Fibroblast of upper back skin (primary cell): Measurements from ENCODE around the gene PHACTR1.

ENCODE experiments used
- DNase-seq: peaks from one replicate; pipeline ENCODE4 v3.0.0-alpha.2; 2013

Gene PHACTR1

DNA sequence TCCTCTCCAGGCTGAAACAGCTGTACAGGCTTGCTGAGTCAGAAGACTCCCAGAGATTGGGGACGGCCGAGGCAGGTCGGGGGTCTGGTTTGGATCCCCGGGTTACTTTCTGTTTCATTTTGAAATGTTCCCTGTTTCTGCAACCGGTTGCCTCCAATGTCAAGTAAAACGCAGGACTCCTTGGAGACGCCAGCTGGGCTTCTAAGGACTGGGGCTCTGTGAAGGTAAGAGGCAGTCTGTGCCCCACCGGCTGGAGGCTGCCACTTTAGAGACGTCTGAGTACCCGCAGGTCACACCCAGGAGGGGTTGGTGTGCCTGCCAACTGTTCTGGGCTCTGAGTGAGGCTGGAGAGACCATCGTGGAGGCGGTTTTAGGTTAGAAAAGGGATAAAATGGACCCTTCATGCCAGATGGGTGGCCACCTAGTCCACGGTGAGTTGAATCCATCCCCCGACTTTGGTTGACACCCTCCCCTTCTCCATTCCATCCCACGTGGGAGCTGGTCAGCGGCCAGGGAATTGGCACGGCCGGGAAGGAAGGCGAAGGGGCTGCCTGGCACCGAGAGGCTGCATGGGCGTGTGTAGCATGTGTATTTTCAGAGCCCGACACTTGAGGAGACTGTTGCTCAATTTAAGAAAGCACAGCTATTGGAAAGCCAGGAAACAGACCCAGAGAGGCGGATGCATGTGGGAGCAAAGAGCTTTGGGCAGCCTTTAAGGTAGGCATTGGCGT is 240.9 kb downstream of the PHACTR1 start:
- DNase-seq: peak; percentile 71

DNA sequence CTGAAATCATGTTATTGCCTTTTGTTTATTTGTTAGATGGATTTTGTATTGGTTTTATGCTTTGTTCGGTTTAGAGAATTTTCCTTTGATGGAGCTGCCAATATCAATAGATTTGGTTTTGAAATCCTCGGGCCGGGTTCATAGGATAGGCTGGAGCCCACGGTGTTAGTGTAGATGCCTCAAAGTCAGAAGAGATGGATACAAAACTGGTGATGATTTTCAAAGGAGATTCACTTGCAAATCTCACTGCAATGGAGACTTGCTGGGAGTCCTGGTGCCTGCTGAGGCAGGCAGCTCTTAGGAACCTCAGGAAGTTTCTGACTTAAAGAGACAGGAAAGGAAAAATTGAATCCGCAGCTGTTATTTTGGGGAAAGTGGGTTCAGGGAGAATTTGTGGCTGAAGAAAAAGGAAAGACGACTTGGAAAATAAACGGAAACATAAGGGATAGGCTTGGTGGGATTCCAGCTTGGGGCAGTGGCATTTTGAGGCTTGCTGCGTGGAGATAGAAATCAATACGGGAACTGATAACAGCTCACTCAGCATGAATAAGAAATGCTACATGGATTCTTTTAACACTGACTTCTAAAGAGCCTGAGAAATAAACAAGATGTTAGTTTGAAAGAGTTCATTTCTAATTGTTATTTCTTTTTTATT is 241.6 kb downstream of the PHACTR1 start:
- no peak for DNase-seq

DNA sequence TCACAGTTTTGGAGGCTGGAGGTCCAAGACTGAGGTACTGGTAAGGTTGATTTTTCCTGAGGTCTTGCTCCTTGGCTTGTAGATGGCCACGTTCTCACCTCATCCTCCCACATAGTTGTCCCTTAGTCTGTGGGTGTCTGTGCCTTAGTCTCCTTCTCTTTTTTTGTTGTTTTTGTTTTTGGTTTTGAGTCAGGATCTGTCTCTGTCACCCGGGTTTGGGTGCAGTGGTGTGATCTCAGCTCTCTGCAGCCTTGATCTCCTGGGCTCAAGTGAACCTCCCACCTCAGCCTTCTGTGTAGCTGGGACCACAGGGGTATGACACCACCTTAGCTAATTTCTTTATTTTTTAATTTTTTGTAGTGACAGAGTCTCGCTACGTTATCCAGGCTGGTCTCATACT is 245.2 kb downstream of the PHACTR1 start:
- no peak for DNase-seq

DNA sequence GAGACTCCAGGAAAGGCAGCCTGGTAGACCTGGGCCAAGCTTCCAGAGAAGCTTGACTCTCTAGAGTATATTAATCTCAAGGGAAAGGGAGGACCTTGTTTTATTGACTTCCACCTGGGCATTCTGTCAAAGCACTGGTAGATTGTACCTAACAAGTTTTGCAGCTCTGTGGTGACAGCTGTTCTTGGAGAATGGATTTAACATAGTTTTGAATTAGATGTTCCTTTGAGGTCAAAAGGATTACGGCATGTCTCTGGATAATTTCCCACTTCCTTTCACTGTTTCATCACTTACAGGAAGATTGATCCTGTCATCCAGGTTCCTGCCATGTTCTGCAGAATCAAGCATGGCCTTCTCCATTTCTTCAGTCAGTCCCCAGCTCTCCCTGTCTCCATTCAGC is 246.0 kb downstream of the PHACTR1 start:
- DNase-seq: peak; percentile 45

DNA sequence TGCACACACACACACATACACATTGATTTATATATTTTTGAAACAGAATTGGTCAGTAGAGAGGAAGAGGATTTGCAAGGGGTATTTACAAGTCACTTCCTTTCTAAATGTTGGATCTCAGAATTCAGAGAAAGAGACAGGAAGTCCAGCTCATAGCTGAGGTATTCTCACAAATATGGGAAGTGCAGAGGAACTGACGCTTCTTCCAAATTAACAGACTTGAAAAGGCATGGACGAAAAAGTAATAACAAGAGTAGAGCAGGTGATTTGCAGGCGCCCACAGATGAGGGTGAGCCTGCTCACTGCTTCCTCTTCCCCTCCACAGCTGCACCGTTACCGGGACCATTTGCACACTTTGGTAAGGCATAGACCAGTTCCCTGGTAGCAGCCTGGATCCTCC is 246.4 kb downstream of the PHACTR1 start:
- no peak for DNase-seq

DNA sequence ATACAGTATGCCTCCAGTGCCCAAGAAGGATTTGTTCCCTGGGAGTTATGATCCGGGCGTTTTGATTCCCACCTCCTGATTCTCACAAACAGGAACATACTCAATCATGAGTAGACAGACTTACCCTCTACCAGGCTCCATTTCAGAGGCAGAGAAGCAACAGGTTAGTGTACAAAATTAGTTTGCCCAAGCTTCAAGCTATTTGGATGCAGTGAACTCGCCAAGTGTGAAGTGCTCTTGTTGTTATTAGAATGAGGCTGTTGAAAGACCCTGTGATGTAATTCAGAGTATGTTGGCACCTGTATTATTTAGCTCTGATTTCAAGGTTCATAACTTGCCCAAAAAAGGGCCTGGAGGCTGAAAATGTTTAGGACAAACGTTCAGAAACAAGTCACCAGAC is 247.0 kb downstream of the PHACTR1 start:
- no peak for DNase-seq

DNA sequence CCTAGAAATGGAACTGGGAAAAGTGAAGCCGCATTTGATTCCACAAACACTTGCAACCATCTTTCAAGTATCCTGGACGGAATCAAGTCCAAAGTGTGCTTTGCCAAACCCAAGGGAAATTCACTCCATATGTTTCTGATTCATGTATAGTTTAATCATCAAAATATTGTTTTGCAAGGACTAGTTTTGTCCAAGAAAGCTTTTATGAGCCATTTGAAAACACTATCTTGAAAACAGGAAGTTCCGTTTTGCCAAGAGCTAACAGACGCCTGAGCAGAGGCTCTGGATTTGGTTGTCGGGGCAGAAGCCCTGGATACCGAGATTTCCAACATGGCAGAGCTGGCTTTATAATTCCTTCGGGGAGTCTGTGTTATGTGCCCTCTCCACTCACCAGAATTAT is 251.1 kb downstream of the PHACTR1 start:
- DNase-seq: peak; percentile 57

DNA sequence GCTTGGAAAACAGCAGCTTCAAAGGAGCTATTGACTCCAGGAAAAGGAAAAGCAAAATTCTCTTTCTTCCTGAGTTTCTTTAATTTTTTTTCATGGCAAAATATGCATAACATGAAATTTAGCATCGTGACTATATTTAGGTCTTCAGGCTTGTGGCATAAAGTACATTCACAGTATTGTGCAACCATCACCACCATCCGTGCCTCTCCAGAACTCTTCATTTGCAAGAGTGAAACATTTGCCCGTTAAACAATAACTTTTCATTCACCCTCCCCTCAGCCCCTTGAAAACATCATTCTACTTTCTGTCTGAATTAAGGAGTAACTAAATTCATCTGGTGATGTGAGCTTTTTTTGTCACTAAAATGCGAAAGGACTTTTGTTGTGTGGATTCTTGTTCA is 251.7 kb downstream of the PHACTR1 start:
- no peak for DNase-seq

DNA sequence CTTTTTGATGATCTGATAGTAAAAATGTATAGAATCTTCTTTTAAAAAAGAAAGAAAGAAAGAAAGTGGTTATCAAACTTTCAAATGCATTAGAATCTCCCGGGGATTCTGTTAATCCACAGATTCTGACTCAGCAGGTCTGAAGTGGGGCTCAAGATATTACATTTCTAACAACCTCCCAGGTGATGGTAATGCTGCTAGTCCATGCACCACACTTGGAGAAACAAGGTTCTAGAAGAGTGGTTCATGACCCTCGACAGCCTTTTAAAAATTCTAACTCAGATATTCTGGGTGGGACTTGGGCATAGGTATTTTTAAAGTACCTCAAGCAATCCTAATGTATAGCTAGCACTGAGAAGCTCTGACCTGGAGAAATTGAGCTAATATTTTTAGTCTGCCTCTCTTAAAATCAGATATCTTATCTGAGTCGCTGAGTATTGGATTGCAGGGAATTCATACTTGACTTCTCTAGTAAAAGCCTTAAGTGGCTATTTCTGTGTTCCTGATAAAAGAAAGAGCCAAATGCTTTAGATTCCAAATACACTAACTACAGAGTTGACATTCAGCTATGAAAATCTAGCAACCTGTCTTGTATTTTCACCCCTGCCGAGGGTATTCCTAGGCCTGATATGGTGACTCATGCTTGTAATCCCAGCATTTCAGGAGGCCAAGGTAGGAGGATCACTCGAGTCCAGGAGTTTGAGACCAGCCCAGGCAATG is 252.4 kb downstream of the PHACTR1 start:
- no peak for DNase-seq

DNA sequence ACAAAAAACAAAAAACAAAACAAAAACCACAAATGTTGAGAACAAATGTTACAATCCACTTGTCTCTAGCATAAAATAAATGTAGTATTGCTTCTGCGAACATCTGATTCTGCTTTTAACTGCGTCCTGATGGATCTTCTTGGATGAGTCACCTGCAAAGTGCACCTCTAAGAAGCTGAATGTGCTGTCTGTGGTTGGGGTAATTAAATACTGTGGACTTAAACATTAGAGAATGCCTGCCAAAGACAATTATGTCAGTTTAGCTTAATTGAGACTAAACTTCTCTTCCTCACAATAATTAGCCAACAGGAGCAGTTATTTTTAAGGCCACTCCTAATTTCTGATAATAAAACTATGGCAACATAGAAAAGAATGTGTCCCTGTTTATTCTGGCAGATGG is 253.4 kb downstream of the PHACTR1 start:
- DNase-seq: no peak

DNA sequence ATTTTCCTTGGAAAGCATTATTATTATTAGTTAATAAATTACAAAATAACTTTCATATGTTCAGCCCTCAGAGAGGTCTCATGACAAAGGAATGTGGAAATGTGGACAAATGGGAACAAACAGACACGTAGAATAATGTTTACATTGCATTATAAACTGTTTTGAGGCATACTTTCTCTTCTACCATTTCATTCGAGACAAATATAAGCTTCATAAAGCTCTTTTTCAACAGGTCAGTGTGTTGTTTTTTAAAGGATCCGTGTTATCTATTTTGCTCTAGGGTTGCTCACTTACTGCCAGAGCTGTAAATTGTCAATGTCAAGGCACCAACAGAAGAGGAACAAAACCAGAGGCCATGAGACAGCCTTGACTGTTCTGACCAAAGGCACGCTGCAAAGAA is 256.8 kb downstream of the PHACTR1 start:
- no peak for DNase-seq

DNA sequence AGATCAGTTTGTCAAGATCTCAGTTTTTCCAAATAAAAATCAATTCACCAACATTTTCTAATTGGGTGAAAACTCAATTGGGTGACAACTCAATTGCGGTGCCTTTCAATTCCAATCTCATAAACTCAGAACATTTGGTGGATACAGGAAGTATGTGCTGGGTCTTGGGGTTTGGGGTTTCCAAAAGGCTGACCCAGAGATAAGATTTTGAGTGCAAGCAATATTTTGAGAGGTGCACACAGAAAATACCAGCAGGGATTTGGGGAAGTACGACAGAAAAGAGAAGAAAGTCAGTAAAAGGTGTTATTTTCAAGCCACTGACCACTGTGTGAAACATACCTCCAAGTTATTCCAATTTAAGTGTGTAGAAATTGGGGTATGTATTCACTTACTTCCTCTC is 258.0 kb downstream of the PHACTR1 start:
- no peak for DNase-seq

DNA sequence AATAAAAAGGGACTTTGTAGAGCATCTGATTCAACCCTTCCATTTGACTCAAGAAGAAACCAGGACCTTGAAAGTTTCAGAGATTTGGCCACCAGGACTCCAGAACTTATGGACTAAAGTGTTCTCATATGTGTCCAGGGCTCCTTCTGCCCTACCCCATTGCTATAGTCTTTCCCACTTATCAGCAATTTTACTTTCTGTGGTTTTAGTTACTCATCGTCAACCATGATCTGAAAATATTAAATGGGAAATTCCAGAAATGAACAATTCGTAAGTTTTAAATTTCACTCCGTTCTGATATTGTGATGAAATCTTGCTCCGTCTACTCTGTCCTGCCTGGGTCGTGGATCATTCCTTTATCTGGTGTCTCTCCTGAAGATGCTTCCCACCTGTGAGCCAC is 259.8 kb downstream of the PHACTR1 start:
- DNase-seq: no peak

DNA sequence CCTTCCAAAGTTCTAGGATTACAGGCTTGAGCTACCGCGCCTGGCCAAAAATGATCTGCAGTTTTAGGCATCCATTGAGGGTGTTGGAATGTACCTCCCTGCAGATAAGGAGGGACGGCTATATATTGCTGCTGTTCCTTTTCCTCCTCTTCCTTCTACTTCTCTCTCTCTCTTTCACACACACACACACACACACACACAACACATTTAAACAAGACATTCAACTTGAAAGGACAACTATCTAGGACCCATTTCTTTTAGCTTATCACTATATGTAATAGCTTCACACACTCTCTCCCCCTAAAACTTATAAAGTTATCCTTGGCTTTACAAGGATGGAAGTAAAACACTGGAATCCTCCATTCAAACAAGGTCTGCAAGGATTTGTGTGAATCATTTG is 260.6 kb downstream of the PHACTR1 start:
- no peak for DNase-seq

DNA sequence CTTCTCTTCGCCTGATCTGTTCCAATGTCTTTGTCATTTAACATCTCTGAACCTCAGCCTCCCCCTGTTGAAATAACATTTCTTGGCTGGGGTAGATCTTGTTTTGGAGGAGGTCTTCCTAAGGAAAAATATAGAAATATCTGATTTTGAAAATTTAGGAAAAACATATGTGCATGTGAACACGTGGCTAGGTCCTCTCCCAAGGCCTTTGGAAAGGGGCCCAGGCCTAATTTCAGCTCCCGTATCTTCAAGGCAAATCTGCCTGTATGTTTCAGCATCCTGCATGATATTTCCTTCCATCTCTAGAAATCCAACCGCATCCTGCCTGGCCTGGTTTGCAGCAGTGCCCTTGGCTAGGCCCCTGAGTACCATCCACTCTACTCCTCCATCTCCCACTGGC is 261.2 kb downstream of the PHACTR1 start:
- DNase-seq: no peak

DNA sequence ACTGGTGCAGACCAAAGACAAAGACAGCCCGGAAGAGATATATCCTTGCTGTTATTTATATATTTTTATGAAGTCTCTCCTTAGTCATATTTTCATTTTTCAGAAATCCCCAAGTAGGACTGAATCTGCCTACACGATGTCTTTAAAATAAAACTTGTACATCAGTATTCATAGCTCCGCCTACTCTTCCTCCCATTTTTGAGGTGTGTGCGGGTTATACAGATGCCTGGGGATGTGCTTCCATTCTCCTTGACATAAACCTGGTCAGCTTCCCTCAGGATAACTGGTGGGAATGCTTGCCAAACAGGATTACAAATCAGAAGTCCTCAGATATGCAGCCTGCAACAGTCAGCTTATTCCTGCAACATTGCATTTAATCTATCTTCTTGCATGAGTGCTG is 264.2 kb downstream of the PHACTR1 start:
- no peak for DNase-seq

DNA sequence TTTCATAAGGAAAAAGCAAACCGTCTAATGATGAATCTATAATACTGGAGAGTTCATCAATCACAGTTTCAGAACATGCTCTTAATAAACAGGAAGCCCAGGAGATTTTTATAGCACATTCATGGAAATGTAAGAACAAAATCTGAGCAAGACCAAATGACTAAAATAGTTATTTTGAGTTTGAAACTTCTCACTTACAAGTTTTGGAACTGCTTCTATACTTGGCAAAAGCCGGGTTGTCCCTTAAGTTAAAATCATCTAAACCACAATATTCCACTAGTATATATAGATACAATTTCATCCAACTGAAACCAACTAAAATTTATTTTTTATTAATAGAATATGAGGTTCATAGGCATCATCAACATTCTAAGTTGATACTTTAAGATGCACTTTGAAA is 268.2 kb downstream of the PHACTR1 start:
- no peak for DNase-seq

DNA sequence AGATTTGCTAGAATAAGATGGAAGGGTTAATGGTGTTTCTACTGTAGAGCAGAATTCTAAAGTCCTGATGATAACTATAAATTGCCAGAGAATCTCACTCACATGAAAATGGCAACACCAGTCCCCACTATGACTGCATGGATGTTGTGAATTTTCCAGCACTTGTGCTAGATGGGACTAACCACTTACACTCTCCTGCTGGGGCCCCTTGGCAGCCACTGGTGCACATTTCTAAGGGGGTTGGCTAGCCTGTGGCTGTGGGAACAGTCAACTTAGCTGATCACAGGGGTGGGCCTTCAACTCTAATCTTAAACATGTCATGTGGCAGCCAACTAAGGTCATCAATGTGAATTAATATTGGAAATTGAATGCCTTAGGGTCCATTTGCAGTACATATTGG is 271.2 kb downstream of the PHACTR1 start:
- DNase-seq: no peak

DNA sequence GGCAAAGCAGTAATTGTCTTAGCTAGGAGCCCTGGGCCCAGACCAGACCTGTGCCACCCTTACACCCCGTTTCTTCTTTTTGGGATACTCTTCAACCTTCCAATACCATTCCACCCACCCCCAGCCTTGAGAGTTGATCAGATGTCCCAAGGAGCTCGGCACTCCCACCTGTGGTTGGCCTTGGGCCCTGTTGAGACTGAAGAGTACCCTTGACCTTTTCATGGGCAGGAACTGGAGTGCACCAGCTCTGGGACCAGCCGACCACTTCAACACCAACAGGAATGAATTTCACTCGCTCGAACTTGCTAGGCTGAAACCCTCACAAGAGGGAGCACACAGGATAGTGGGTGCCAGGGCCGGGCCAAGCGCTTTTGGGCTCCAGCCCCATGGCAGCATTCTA is 273.6 kb downstream of the PHACTR1 start:
- DNase-seq: no peak

DNA sequence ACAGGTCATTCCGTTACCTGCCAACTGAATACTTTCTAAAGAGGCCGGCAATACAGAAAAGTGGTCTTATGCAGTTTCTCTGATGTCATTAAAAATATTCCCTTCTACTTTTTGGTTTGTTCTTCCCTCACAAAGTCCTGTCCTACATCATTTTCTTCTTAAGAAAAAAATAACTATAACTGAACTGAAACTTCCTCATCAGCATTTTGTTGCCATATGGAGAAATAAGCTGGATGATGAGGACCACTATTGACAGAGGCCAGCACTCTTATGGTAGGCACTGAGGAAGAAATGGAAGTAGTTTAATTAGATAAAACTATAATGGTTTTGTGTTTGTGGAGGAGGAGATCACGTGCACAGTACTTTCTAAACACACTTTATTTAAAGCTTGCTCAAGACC is 274.9 kb downstream of the PHACTR1 start:
- DNase-seq: no peak

DNA sequence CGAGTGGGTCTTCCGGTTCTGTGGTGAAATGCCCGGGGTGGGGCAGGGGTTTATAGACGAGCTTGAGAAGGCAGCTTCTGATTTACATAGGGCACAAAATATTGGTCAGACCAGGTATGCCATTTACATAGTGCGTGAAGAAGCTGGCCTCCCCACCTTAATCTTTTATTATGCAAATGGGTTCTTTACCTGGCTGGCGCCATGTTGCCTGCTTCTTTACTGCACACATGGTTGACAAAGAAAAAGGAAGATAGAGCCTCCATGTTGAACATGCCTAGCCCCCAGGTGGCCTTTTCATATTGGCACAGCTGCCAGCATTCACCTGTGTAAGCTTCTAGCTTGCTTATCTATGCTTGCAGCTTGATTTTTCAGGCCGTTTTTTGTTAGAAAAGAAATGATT is 276.2 kb downstream of the PHACTR1 start:
- no peak for DNase-seq

DNA sequence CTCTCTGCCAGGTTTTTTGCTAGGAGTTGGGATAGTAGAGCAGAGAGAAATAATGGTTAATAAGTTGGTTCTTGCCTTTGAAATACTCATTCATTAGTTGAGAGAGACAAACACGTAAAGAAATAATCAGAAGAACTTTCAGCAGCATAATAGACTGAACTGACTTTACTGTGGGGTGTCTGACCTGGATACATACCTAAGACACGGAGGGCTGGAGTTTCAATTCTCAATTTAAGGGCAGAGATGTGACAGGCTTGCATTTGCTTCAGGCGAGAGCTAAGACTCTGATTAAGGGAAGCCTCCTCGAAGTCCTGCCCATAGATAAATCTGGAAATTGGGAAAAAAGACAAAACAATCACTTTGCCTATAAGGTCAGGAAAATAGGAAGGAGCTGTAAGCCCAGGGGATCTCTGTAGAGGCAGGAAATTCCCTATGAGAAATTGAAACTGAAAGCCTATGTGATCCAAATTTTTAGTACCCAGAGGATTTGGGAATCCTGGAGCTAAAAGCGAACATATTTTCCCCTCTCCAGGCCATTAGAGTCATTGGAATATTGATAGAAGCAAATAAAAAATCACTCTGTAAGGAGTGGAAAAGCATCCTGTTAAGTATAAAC is 276.8 kb downstream of the PHACTR1 start:
- no peak for DNase-seq

DNA sequence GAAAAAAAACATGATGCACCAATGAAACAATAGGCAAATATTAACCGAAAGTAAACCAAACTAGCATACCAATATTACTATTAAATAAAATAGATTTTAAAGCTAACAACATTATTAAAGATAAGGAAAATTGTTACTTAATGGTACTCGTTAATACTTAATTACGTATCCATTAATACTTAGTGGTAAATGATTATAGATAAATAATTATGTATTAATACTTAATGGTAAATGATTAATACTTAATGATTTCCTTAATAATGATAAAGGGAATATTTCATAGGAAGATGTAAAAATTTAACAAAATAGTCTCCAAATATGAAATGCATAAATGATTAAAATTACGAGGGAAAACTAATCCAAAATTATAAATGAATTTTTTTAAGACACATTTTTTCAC is 278.9 kb downstream of the PHACTR1 start:
- DNase-seq: no peak

DNA sequence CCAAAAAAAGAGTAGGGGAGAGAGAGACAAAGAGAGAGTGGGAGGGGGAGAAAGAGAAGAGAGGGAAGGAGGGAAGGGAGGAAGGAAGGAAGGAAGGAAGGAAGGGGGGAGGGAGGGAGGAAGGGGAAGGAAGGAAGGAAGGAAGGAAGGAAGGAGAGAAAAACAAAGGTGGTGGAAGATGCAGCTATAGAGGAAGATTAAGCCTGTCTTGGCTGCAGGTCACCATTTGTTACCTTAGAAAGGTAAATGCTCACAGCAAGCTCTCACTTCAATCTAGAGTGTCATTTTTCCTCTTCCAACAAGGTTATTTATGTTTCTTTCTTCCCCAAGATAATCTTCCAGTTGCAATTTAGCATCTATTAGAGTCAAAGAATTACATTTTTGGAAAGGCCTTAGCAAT is 284.0 kb downstream of the PHACTR1 start:
- DNase-seq: no peak
